AG10803 (cell line): ENCODE results near the gene MCTP1.
"Not testable (repeated sequence)": the region's sequence is repeated elsewhere in the genome, so short reads cannot be mapped to it uniquely, and the experiment has no call there.

ENCODE experiments used
- DNase-seq: peaks from one replicate; pipeline ENCODE4 v3.0.0; 2010; ENCODE audit warnings: low read depth
- H3K4me3 ChIP-seq: 2 replicates; pipeline ENCODE4 v1.5.1; 2011; ENCODE audit warnings: mild to moderate bottlenecking, low read length, control low read depth
- CTCF ChIP-seq: conservative IDR thresholded peaks from 2 replicates; pipeline ENCODE4 v1.5.1; 2011; ENCODE audit warnings: mild to moderate bottlenecking, low read length, control low read depth, inconsistent platforms

MCTP1 gene

GRCh38 chr5:95220381-95220780 is 64.5 kb downstream of the MCTP1 start:
- no peak overlapping the region for H3K4me3 ChIP-seq
- no peak for DNase-seq
- TF ChIP-seq CTCF, result no peak

GRCh38 chr5:95219411-95219810 is 65.5 kb downstream of the MCTP1 start:
- H3K4me3 ChIP-seq, result no peak overlapping the region
- DNase-seq, result no peak
- TF ChIP-seq CTCF, result no peak

- H3K4me3 ChIP-seq, result no peak overlapping the region
- TF ChIP-seq CTCF, result no peak
- DNase-seq, result no peak
Observed at GRCh38 chr5:95217881-95218280, 67.0 kb downstream of the MCTP1 start.

- no peak for TF ChIP-seq CTCF
- DNase-seq, result no peak
- H3K4me3 ChIP-seq, result no peak overlapping the region
Observed at GRCh38 chr5:95217351-95217750, 67.5 kb downstream of the MCTP1 start.

- no peak overlapping the region for H3K4me3 ChIP-seq
- no peak for DNase-seq
- no peak for TF ChIP-seq CTCF
Observed at GRCh38 chr5:95216136-95216955, 68.5 kb downstream of the MCTP1 start.

- not testable (repeated sequence) for DNase-seq, H3K4me3 ChIP-seq
Observed at GRCh38 chr5:95207811-95208210, 77.1 kb downstream of the MCTP1 start.

- TF ChIP-seq CTCF, result no peak
- H3K4me3 ChIP-seq, result no peak overlapping the region
- no peak for DNase-seq
Observed at GRCh38 chr5:95194856-95195255, 90.0 kb downstream of the MCTP1 start.
